Raji (cell line): ENCODE measurements around the gene VPS13D.

Experiments used
- POLR2A ChIP-seq: IDR thresholded peaks from 2 replicates; pipeline ENCODE4 v1.6.1; 2011; ENCODE audit warnings: low read depth, low read length, control low read depth; ENCODE audit not compliant: insufficient read depth

The VPS13D gene

DNA sequence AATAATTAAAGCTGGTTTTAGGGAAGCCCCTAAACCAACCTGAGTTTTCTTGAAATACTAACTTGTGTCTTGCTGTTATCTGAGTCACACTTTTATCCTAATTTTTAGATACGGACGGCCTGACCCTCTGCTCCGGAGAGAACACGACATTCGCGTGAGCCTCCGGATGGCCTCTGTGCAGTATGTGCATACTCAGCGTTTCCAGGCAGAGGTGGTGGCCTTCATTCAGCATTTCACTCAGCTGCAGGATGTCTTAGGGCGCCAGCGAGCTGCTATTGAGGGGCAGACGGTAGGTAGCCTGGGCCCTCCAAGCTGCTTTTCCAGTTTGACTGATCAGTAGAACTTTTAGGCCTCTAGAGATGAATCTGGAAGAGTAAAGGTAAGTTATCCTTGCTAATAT lies 63.6 kb downstream of the VPS13D start:
- no peak for TF ChIP-seq POLR2A

DNA sequence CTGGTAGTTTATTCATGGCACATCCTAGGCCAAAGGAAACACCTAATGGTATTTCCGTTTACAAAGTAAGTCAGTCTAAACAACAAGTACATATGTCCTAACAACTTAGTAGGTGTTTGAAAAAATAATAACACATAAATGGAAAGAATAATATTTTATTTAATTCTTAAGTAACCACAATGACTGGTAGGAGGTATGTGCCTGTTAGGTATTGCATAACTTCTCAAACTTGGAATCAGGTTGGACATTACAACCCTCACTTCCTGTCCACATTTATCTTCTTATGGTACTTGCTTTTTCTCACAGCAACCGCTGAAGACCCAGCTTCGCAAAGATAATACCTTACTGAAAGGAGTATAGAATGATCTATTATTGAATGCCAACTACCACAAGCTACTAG lies 64.2 kb downstream of the VPS13D start:
- no peak for TF ChIP-seq POLR2A

DNA sequence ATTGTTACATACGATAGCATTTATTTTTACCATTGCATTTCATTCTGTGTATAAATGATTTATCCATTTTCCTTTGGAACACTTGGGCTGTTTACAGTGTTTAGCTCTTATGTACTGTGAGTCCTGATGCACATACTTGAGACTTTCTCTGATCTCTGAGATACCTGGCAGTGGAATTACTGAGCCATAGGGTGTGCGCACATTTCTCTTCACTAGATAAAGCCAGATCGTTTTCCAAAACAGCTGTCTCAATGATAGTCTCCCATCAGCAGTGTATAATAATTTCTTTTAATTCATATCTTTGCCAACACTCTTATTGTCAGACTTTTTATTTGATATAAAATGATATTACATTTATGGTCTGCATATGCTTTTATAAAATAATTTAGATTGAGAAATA lies 66.2 kb downstream of the VPS13D start:
- no peak for TF ChIP-seq POLR2A

DNA sequence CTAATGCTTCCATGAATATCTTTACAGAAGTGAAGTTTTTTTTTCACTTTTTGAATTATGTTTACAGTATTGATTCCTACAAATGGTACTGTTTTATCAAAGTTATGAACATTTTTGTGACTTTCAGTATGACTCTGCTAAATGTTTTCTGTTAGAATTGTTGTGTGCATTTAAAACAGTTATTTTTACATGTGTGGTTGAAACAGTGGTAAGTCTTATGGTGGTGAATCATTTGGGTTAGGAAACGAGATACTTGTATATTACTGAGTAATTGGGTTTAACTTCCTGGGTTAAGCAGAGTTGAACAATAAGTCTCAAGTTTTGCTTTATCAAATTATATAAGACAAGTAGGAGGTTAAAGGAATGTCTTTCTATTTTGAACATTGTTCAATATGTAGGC lies 66.8 kb downstream of the VPS13D start:
- TF ChIP-seq POLR2A: no peak

DNA sequence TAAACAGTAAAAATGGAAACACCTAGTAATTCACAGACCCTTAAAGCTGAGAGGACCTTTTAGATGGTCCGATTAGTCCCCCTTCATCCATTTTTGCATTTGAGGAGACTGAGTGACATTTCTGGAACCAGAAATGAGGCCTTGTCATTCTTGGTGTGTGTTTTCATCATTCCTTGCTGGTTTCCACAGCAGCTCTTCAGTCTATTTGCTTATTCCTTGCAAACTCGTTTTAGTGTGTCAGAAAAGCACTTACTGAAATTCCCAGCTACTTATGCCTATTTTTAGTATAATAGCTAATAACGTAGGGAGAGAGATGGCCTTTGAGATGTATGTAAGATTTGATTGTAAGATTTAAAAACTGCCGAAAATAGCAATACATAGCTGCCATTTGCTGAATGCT lies 70.9 kb downstream of the VPS13D start:
- TF ChIP-seq POLR2A: no peak

DNA sequence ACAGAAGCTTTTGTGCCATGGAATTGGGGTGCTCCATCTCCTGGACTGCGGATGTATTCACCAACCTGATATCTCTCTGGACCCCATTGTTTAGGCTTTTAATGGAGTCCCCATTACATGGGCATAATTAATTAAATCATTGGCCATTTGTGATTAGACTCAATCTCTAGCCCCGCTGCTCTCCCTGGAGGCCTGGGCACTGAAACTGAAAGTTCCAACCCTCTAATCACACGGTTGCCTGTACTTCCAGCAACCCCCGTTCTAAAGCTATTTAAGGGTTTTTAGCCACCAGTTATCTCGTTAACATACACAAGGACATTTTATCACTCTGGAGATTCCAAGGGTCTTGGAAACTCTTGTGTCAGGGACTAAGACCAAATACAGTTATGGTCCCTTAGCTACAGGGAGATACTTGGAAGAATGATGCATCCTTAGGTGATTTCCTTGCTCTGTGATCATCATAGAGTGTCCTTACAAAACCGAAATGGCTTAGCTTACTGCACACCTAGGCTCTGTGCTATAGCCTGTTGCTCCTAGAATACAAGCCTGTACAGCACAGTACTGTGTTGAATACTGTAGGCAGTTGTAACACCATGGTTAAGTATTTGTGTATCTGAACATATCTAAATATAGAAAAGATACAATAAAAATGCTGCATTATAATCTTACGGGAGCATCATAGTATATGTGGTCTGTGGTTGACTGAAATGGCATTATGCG lies 71.8 kb downstream of the VPS13D start:
- TF ChIP-seq POLR2A: no peak

DNA sequence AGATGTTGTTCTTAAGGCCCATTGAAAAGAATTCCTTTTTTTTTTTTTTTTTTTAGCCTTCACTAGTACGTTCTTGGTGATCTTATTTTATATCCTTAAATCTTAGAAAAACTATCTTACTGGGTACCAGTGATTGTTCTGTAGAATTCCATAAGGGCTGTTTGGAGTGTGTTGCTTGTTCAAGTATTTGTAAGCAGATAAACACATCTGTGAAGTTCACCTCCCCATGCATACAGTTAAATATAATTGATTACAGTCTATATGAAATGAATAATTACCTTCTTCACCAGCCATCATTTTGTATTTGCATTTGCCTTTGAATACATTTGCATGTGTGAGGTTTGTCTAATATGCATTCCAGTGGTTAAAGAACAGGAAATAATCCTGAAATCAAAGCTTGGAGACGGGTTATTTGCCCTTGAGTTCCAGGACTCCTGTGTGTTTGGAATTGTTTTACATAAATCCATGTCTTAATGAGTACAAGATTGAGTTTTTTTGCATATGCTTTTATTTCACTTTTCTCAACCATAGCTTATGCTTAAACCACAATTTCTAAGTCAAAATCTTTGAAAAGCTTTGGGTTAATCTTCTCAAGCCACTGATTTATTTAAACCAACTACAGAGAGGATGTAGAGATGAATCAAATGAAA lies 73.1 kb downstream of the VPS13D start:
- TF ChIP-seq POLR2A: no peak

DNA sequence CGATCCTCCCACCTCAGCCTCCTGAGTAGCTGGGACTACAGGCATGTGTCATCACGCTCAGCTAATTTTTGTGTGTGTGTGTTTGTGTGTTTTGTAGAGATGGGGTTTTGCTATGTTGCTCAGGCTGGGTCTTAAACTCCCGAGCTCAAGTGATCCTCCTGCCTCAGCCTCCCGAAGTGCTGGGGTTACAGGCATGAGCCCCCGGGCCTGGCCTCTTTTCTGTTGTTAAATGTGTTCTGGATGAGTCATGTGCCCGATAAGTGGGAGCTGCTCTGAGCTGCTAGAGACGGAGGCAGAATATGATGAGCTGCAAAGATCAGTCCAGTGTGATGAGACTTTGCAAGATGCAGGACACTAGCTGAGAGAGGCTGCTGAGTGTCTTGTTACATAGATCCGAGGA lies 75.5 kb downstream of the VPS13D start:
- no peak for TF ChIP-seq POLR2A

DNA sequence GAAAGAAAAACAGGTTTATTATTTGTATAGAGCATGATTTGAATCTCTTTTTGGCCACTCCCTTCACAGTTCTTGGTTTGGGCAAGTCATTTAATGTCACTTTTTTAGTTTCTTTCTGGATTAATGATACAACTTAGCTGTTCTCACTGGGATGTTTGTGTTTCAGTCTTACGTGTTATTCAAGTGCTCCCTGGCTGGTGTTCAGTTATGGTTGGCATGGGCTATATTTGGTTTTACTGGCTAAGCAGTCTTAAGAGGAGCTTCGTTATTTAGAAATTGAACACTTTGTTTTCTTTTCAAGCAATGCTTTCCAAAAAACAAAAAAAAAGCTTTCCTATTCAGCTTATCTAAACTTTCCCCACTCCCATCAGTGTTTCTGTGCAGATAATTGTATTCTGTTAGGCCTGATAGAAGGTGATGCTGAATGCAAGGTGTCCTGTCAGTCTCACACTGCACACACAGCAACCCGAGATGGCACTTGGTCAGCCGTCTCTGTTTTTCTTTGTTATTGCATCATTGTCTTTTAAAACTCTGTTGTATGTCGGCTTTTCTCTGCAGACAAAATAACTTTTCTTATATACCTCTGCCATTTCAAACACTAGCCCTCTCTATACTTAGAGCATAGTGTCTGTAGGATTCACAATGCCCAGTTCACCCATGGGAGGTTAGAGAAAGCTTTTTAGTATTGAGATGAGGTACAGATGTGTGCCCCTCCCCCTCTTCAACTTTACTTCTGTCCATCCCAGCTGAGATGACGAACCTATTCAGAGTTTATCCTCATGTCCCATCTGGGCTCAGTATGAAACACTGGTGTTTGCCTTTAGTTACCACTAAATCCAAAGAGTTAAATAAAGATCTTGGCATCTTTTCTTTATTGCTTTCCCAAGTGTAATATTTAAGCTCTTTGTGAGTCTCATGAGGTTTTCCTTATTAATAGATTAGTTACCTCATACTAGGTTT lies 80.2 kb downstream of the VPS13D start:
- no peak for TF ChIP-seq POLR2A

DNA sequence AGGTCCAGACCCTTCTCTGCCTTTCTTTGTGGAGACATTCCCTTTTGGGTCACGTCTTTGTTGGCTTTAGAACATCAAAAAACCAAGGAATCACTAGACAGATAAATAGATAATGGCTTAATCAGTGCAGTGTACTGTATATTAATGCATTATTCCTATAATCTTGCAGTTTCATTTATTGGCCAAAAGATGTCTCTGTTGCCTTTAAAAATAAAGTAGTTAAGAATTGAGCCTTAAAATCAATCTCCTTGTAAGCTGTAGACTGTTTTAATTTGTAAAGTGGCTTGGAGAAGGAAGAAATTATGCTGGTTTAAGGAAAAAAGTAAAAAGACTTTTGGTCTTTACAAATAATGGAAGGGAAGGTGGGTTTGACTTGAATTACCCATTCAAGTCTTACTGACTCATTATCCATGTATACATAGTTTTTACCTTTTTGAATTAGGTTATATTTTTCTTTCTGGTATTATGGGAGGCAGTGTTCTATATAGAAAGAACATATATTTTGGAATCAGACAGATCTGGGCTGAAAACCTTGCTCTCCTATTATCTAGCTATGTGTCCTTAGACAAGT lies 84.6 kb downstream of the VPS13D start:
- no peak for TF ChIP-seq POLR2A

DNA sequence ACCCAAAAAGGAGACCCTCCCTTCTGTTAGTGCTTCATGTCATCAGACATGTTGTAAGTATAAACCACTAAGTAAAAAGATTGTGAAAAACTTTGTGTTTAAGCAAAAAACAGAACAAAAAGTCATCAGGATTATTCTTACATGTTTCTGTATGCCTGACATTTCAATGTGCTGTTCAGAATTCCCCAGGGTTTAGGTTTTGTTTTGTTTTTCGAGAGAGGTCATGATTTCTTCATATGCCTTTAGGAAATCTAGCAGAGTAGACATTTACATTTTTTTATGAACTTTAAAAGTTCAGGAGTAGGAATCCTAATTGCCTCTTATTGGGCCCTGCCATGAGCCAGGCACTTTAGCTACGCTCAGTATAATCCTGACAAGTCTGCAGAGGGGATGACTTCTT lies 85.3 kb downstream of the VPS13D start:
- no peak for TF ChIP-seq POLR2A

DNA sequence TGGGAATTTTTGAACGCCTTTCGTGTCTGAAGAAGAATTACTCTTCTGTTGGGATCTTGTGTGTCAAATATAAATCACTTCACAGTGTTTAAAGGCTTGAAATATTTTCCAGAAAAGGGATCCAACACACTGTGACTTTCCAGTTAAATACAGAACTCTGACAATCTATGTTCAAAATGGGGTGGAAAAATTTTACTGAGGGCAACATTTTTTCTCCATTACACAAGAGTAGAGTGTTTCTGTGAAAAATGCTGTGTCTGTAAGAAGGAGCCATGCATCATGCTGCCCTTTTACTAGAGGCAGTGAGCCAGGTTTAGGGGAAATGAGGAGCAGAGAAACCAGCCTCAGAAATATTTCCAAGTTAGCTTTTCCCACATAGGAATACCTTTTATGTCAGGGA lies 86.5 kb downstream of the VPS13D start:
- TF ChIP-seq POLR2A: no peak

DNA sequence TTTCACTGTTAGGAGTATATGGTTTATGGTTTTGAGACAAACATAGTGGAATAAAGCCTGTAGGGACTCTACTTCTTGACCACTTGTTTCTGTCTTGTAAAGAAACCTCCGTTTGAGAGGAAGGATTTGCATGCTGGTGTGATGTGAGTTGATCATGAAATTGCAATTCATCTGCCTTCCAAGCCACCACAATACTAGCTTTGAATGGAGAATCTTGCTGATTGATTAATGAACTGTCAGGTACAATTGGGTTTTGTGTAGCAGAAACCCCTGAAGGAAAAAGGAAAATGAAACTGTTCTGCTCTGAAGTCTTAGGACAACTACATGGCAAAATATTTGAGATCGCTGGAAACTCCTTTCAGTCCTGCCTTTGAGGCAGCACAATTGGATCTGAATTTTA lies 90.7 kb downstream of the VPS13D start:
- no peak for TF ChIP-seq POLR2A

DNA sequence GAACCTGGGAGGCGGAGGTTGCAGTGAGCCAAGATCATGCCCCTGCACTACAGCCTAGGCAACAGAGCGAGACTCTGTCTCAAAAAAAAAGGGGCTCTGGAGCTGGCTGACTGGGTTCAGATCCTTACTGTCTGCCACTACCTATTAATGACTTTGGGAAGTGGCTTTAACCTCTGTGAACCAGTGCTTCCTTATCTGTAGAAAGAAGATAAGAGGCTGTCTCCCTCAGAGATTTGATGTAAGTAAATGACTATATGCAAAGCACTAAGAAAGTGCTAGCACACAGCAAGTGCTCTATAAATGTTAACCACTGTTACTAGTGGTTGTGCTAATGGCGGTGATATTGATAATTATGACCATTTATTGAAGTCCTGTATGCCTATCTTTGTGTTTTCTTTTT lies 94.6 kb downstream of the VPS13D start:
- TF ChIP-seq POLR2A: no peak

DNA sequence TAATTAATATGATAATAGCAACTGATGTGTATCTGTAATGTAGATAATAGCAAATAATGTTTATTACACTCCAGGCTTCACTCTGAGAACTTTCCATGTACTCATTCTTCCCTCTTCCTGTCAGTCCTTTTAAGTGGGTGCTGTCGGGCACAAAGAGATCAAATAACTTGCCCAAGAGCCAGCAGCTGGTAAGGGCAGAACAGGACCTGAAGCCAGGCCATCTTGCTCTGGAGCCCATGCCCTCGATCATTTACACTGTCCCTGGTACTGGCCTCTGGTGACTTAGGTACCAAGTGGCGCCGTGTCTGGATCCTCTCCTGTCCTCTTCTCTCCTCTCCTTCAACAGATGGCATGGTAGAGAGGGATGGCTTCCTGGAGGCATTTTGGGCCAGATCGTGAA lies 97.2 kb downstream of the VPS13D start:
- no peak for TF ChIP-seq POLR2A
